Mesodermal cell (in vitro differentiated cells): ENCODE results near the gene LARGE2.

ENCODE experiments used
- H3K27ac ChIP-seq: 2 replicates; pipeline ENCODE4 v1.7.0; 2013; ENCODE audit warnings: mild to moderate bottlenecking, low read depth, low read length, moderate library complexity; ENCODE audit not compliant: severe bottlenecking
- H3K36me3 ChIP-seq: 2 replicates; pipeline ENCODE4 v1.7.1; 2013; ENCODE audit warnings: mild to moderate bottlenecking, low read length, moderate library complexity; ENCODE audit not compliant: control insufficient read depth, insufficient read depth
- H3K4me1 ChIP-seq: one replicate; pipeline ENCODE4 v1.7.1; 2013; ENCODE audit warnings: mild to moderate bottlenecking, low read length; ENCODE audit not compliant: insufficient read depth, control insufficient read depth, poor library complexity, severe bottlenecking
- H3K4me3 ChIP-seq: 2 replicates; pipeline ENCODE4 v1.7.0; 2013; ENCODE audit warnings: low read length, control low read depth, mild to moderate bottlenecking; ENCODE audit not compliant: insufficient read depth, poor library complexity, severe bottlenecking; ENCODE audit errors: extremely low read depth
- H3K9me3 ChIP-seq: 2 replicates; pipeline ENCODE4 v1.7.1; 2013; ENCODE audit warnings: mild to moderate bottlenecking, low read length, moderate library complexity; ENCODE audit not compliant: control insufficient read depth
- WGBS, 2 experiments: methylation state at CpG; one replicate each; pipeline ENCODE4 v1.1.5; 2013; ENCODE audit warnings: missing lambda C conversion rate in 2 of 2; ENCODE audit not compliant: insufficient coverage in 2 of 2; 5-methylcytosine and 5-hydroxymethylcytosine counted together

Gene LARGE2

DNA sequence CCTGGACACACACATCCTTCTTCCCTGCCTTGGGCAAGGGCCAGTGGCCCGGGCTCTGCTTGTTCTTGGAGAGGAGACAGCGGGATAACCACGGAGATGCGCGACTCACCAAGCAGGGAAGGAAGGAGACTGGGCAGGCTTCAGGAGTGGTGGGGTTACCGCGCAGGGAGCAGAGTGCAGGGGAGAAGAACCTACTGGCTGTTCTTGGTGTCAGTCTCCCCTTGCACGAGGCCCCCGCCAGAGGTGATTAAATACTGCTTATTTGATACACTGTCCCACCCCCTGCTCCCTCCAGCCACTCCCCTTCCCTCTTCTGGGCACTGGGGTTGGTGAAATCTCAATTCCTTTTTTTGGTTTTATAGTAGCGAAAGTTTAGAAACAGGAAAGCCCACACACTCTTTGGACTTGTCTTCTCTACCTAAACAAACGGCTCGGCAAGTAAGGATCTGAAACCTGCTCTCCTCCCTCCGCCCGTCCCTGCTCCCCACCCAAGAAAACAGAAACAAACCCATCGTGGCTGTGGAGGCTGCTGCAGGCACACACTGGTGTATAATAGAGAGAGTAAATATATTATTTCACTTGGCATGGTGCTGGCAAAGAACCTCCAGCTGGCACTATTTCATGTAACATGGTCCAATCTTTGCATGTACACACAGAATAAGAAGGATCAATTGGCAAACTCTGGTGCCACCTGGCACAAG lies 10.8 kb downstream of the LARGE2 start:
- 93 to 98% methylated on average over 6 of the region's 15 CpGs for WGBS, 2 experiments
- no peaks in the 10 kb centered on the region for H3K9me3 ChIP-seq
- H3K27ac ChIP-seq = no peak overlapping the region
- H3K4me1 ChIP-seq = no peaks in the 10 kb centered on the region
- no peak overlapping the region for H3K4me3 ChIP-seq
- peaks cover 67% of the 10 kb centered on the region for H3K36me3 ChIP-seq

DNA sequence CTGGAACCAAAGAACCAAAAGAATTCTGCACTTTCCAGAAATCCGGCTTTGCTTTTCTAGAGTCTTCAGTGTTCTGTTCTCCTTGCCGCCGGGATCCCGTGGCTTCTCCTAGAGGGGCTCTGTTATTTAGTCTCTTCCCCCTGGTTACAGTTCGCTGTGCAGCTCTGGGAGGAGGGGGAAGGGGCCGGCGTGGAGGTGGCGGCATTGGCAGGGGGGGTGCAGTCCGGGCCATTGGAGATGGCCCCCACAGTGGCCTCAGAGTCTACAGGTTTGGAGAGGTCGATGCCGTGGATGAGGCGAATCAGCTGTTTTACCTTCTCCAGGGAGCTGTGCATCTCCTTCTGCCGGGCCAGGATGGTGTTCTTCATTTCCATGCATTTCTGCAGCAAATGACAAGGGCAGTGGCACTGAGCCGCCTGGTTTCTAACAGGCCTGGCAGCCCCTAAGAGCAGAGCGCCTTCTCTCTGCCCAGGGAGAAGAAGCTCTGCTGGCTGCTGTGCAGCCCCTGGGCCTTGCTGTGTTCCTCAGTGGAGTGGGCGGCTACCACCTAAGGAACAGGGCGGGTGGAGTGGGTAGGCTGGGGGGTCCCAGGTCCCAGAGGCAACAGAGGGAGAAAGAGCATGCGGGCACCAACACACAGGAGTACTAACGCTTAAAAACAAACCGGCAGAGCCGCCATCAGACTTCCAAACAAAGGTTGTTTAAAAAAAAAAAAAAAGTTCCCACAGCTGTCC lies 11.6 kb downstream of the LARGE2 start:
- Histone ChIP-seq H3K9me3 (no peaks in the 10 kb centered on the region), H3K27ac (no peak overlapping the region), H3K4me1 (no peaks in the 10 kb centered on the region), H3K36me3 (peaks cover 67% of the 10 kb centered on the region), H3K4me3 (no peak overlapping the region)
- WGBS, 2 experiments = 96 to 97% methylated on average over 17 to 18 of the region's 21 CpGs

DNA sequence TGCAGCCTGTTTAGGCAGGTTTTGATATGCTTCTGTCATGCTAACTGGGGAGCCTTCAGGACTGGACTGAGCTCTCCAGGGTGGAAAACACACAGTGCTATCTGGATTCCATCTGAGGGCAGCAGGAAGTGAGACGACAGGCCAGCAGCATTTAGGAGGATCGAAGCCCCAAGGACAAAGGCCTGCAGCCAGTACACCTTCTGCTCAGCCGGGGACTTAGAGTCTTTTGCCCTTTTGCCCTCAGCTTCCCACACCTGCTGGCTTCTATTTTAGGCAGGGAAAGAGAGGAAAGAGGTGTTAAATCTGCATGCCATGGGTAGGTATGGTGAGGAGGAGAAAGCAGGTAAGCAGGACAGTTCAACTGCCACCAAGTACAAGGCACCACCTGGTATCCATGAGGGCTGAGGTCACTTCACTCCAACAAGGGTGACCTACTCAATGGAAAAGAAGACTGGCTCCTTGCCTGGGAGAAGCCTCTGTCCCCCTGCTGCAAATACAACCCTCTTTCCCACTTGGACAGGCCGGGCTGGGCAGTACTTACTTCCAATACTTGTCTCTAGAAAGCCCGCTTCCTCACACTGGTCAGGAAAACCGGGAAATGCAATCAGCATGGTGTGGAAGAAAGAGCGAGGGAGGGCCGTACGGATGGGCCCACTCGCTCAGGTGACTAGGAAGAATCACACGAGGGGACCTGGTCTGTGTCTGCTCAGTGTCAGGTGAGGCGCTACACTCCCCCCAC lies 12.3 kb downstream of the LARGE2 start:
- Histone ChIP-seq H3K4me3 (no peak overlapping the region), H3K9me3 (no peaks in the 10 kb centered on the region), H3K36me3 (peaks cover 67% of the 10 kb centered on the region), H3K4me1 (no peaks in the 10 kb centered on the region), H3K27ac (no peak overlapping the region)
- WGBS, 2 experiments = 91 to 93% methylated on average over 7 to 10 of the region's 12 CpGs

DNA sequence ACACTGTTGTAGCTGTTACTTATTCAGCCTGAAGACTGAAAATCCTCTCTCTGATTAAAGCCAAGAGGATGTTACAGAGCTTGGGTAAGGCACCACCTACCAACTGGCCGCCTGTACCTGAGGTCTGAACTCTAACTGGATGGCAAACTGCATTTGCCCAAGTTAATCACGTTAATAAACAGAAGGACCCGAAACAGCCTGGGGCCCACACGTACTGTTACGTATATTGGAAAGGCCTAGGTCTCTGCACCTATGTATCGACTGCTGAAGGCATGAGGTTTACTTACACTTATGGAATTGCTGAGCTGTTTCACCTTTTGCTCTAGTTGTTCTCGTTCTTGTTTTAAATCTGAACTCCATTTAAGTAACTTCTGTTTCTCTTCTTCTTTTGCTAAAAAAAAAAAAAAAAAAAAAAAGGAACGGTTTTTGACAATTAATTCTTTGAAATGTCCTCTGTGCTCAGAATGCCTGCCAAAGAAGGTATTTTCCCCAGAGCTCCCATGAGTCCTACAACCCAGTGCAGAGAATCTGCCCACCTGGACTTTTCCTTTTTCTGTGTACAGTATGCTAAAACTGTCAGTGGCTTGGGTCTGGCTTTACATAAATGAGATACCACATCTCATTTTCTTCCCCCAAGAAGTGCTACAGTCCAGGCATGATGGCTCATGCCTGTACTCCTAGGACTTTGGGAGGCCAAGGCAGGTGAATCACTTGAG lies 13.1 kb downstream of the LARGE2 start:
- 96 to 97% methylated on average over 6 of the region's 8 CpGs for WGBS, 2 experiments
- Histone ChIP-seq H3K36me3 (peaks cover 62% of the 10 kb centered on the region), H3K9me3 (no peaks in the 10 kb centered on the region)

DNA sequence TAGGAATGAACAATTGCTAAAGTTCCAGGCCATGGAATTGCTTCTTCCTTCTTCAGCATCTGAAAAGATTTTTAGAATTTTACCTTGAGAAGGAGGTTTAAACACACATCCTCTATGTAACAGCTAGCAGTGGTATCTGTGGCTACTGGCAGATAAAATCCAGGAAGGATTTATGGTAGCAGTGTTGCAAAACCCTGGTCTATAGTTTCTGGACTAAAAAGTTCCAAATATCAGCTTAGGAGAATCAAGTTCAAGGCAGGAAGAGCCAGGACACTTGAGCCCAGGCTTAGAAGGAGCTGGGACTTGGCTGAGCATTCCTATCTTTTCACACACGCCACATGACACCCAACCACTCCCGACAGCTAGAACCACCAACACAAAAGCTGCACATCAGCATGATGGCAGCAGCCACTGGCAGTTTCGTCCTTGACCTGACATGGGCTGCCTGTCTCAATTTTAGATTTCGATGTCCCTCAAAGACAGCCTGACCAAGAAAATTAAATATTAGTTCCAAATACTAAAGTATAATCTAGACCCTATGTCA lies 14.1 kb downstream of the LARGE2 start:
- Histone ChIP-seq H3K9me3 (no peaks in the 10 kb centered on the region), H3K4me3 (no peak overlapping the region), H3K27ac (no peak overlapping the region), H3K36me3 (peaks cover 62% of the 10 kb centered on the region), H3K4me1 (no peaks in the 10 kb centered on the region)
- WGBS, 2 experiments = 83 to 86% methylated on average over 2 to 3 of the region's 4 CpGs

More for the DNA sequence above, 13.1 kb downstream of the LARGE2 start:
- no peak overlapping the region for H3K27ac ChIP-seq
- no peak overlapping the region for H3K4me3 ChIP-seq
- H3K4me1 ChIP-seq = no peaks in the 10 kb centered on the region

DNA sequence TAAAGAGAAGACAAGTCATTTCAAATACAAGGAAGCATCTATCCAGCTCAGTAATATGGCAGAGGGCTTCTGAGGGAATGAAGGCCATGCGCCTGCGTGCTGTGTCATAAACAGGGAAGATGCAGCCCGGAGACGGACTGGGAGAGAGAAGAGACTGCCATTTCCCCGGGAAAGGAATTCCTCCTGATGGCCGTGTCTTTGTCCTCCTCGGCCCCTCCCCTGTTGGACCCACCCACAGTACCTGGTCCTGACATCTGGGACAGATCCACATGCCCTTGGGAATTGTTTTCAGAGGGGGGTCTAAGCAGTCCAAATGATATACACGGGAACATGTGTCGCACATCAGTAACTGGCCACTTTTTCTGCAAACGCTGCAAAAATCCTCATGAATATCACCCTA lies 15.5 kb downstream of the LARGE2 start:
- H3K4me3 ChIP-seq = no peak overlapping the region
- H3K27ac ChIP-seq = no peak overlapping the region
- no peaks in the 10 kb centered on the region for H3K9me3 ChIP-seq
- no peaks in the 10 kb centered on the region for H3K4me1 ChIP-seq
- H3K36me3 ChIP-seq = peaks cover 65% of the 10 kb centered on the region
- 71 to 85% methylated on average over 7 to 8 of the region's 10 CpGs for WGBS, 2 experiments

DNA sequence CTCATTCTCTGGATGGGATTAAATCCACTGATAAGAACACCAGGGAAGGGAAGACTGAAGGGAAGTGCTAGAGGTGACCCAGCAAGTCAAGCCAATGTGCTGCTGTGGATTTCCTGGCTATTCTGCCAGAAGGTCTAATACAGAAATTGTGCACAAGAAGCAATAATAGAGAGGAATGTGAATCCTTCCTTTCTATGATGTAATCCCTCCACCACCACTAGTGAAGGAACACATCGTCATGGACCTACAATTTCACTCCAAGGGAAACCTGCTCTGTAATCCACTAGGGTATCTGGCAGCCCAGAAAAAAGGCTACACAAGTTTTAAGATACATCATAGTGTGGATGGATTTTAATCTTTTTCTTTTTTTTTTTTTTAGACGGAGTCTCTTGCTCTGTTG lies 17.4 kb downstream of the LARGE2 start:
- H3K27ac ChIP-seq = no peak overlapping the region
- H3K9me3 ChIP-seq = no peaks in the 10 kb centered on the region
- H3K36me3 ChIP-seq = peaks cover 57% of the 10 kb centered on the region
- no CpG with 5 or more reads among the region's 2 CpGs for WGBS, 2 experiments
- H3K4me1 ChIP-seq = no peaks in the 10 kb centered on the region
- no peak overlapping the region for H3K4me3 ChIP-seq

DNA sequence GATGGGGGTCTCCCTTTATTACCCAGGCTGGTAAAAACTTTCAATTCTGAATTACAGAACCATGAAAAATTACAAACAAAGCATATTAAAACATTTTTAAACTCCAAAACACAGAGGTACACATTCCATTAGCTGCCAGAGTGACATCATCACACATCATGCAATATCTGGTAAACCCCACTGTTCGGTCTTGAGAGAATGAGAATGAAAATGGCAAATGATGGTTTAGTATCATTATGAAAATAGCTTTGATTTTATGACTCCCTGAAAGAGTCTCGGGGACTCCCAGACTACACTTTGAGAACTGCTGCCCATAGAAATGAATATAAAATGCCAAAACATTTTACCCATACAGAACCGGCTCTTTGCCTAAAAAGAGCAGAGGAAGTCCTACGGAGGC lies 18.8 kb downstream of the LARGE2 start:
- 93 to 100% methylated on average over 1 to 3 of the region's 4 CpGs for WGBS, 2 experiments
- no peak overlapping the region for H3K27ac ChIP-seq
- H3K9me3 ChIP-seq = no peaks in the 10 kb centered on the region
- no peak overlapping the region for H3K4me3 ChIP-seq
- H3K36me3 ChIP-seq = peaks cover 57% of the 10 kb centered on the region
- H3K4me1 ChIP-seq = no peaks in the 10 kb centered on the region

DNA sequence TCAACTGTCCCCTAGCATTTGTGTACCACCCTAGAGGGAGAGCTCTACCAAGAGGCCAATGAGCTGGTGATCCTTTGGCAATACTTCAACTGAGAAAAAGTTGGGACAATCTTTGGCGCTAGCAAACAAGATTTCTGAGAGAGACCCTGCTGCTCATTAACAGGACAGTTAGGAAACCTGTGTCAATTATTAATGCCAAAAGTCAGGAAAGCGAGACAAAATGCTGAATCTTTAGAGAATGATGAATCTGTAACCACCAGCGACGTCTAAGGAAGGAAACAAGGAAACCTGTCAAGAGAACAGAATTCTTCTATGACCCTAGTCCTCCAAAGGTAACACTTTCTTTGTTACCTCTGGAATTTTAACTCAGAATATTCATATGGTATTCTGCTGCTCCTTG lies 19.9 kb downstream of the LARGE2 start:
- no peak overlapping the region for H3K4me3 ChIP-seq
- H3K4me1 ChIP-seq = no peaks in the 10 kb centered on the region
- 94 to 100% methylated on average over 1 to 4 of the region's 4 CpGs for WGBS, 2 experiments
- H3K27ac ChIP-seq = no peak overlapping the region
- H3K9me3 ChIP-seq = no peaks in the 10 kb centered on the region
- H3K36me3 ChIP-seq = peaks cover 54% of the 10 kb centered on the region

DNA sequence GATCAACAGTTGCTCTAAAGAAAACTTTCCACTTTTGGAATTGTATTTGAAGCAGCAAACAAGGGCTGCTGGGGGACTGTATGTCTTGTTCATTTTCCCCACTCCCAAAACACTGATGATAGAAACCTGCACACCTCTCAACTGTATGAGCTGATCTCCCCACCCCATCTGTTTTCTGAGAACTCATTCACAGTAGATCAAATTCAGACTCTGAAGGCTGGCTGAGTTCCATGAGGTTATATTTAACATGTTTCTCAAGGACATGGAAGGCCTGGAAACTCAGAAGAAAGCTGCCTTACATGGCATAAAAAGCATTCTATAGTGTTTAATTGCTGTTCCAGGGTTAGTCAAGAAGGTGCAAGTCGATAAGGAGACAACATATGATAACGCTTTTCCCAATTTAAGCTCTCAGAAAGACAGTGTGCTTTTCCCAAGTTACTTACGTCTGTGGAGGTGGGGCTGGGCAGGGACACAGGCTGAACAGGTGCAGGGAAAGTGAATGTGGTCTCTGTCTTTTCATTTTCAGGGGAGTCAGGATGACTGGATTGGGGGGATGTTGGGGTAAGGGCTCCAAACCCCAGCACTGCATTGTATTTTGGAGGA lies 23.0 kb downstream of the LARGE2 start:
- Histone ChIP-seq H3K4me1 (no peaks in the 10 kb centered on the region), H3K27ac (no peak overlapping the region), H3K4me3 (no peak overlapping the region), H3K36me3 (peaks cover 77% of the 10 kb centered on the region), H3K9me3 (no peaks in the 10 kb centered on the region)
- WGBS, 2 experiments = 93 to 97% methylated on average over 2 to 3 of the region's 3 CpGs
